Measurements from ENCODE around the gene CDH4. TPM values are rescaled to one million over a fixed set of nuclear protein-coding genes. Genes with fewer than 3 reads are reported as not detected.

The CDH4 gene
- total and polyA plus RNA-seq, 2 donors (not counting 3 experiments of a cell fraction or from before 2014, with no cell fraction given): 0.17 to 0.51 TPM

GRCh38 chr20:61789329-61789728, 537.3 kb downstream of the CDH4 start:
- dilution Hi-C loops (cut with MboI; ENCODE audit: extremely low pct_ligation_motif_present, low sequenced_read_pairs): no loop called here
- Histone ChIP-seq H3K27ac (ENCODE audit: insufficient read depth, low read depth, low read length) (no peak overlapping the region), H3K36me3 (ENCODE audit: control insufficient read depth in 2 of 2, extremely low read depth in 1 of 2, insufficient read depth in 2 of 2, low read length in 2 of 2) (no peaks in the 10 kb centered on the region), H3K79me2 (ENCODE audit: control insufficient read depth, insufficient read depth, low read length) (no peaks in the 10 kb centered on the region), H3K4me2 (ENCODE audit: insufficient read depth, low read length) (no peak overlapping the region), H3K9me3 (replicated peaks; ENCODE audit: control insufficient read depth, insufficient read depth, low read length) (no peaks in the 10 kb centered on the region), H2AFZ (ENCODE audit: low read depth, low read length) (no peak overlapping the region), H3K4me1 (ENCODE audit: control insufficient read depth, extremely low read depth, insufficient read depth, low read length) (no peaks in the 10 kb centered on the region), H3K9me1 (replicated peaks; ENCODE audit: control insufficient read depth, extremely low read depth, insufficient read depth, low read length) (no peaks in the 10 kb centered on the region), H4K20me1 (replicated peaks; ENCODE audit: control insufficient read depth, extremely low read depth, insufficient read depth, low read length) (no peaks in the 10 kb centered on the region), H3K27me3 (ENCODE audit: control insufficient read depth in 2 of 2, insufficient read depth in 2 of 2, low read length in 2 of 2) (no peaks in the 10 kb centered on the region), H3K4me3 (replicated peaks in 1 of 3; ENCODE audit: insufficient read depth in 1 of 3, low read depth in 1 of 3, low read length in 3 of 3) (no peak overlapping the region), H3K9ac (replicated peaks; ENCODE audit: extremely low read depth, insufficient read depth, low read length) (no peak overlapping the region)
- FAIRE-seq (no peak), DNase-seq (ENCODE audit: low read depth, low spot score) (no peak)
- ChIA-PET POLR2A (no interaction called here), CTCF (no interaction called here)
- intact Hi-C loops (cut with micrococcal nuclease): no loop called here
- no peak for TF ChIP-seq FOS (IDR thresholded peaks at IDR 0.05; ENCODE audit: borderline replicate concordance, insufficient read depth, low read length)
- TF ChIP-seq, protein P1, sequence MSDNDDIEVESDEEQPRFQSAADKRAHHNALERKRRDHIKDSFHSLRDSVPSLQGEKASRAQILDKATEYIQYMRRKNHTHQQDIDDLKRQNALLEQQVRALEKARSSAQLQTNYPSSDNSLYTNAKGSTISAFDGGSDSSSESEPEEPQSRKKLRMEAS (IDR thresholded peaks at IDR 0.05; ENCODE audit: insufficient read depth, insufficient read length): no peak
- BruUV-seq (replicated peaks): no TSS peak

GRCh38 chr20:61790116-61790827, 538.2 kb downstream of the CDH4 start:
- Histone ChIP-seq H4K20me1 (replicated peaks; ENCODE audit: control insufficient read depth, extremely low read depth, insufficient read depth, low read length) (no peaks in the 10 kb centered on the region), H3K4me2 (ENCODE audit: insufficient read depth, low read length) (no peak overlapping the region), H3K9me3 (replicated peaks; ENCODE audit: control insufficient read depth, insufficient read depth, low read length) (no peaks in the 10 kb centered on the region), H3K4me3 (replicated peaks in 1 of 3; ENCODE audit: insufficient read depth in 1 of 3, low read depth in 1 of 3, low read length in 3 of 3) (no peak overlapping the region), H3K4me1 (ENCODE audit: control insufficient read depth, extremely low read depth, insufficient read depth, low read length) (no peaks in the 10 kb centered on the region), H3K9ac (replicated peaks; ENCODE audit: extremely low read depth, insufficient read depth, low read length) (no peak overlapping the region), H3K27me3 (ENCODE audit: control insufficient read depth in 2 of 2, insufficient read depth in 2 of 2, low read length in 2 of 2) (no peaks in the 10 kb centered on the region), H3K27ac (ENCODE audit: insufficient read depth, low read depth, low read length) (no peak overlapping the region), H2AFZ (ENCODE audit: low read depth, low read length) (no peak overlapping the region), H3K36me3 (ENCODE audit: control insufficient read depth in 2 of 2, extremely low read depth in 1 of 2, insufficient read depth in 2 of 2, low read length in 2 of 2) (no peaks in the 10 kb centered on the region), H3K9me1 (replicated peaks; ENCODE audit: control insufficient read depth, extremely low read depth, insufficient read depth, low read length) (no peaks in the 10 kb centered on the region), H3K79me2 (ENCODE audit: control insufficient read depth, insufficient read depth, low read length) (no peaks in the 10 kb centered on the region)
- POLR2A ChIA-PET: no interaction called here
- no peak for DNase-seq (ENCODE audit: low read depth, low spot score)
- no TSS peak for BruUV-seq (replicated peaks)
- dilution Hi-C loops (cut with MboI; ENCODE audit: extremely low pct_ligation_motif_present, low sequenced_read_pairs): no loop called here
- CTCF ChIA-PET: no interaction called here
- intact Hi-C loops (cut with micrococcal nuclease): no loop called here
- FAIRE-seq: no peak
- TF ChIP-seq FOS (IDR thresholded peaks at IDR 0.05; ENCODE audit: borderline replicate concordance, insufficient read depth, low read length) (no peak), JUN (IDR thresholded peaks at IDR 0.05; ENCODE audit: borderline replicate concordance, insufficient read depth, insufficient read length, low read depth) (no peak), MYC (IDR thresholded peaks at IDR 0.05; ENCODE audit: low read depth, low read length) (no peak), GATA2 (IDR thresholded peaks at IDR 0.05; ENCODE audit: insufficient read depth, insufficient read length, low read depth, low read length) (no peak), POLR2AphosphoS5 (IDR thresholded peaks at IDR 0.05; ENCODE audit: insufficient read depth, low read depth, low read length) (no peak), EZH2 (IDR thresholded peaks at IDR 0.05; ENCODE audit: borderline replicate concordance, low read depth, low read length, severe bottlenecking) (no peak), POLR2A (IDR thresholded peaks at IDR 0.05; ENCODE audit: low read depth, low read length) (no peak)
- TF ChIP-seq, protein P1 (IDR thresholded peaks at IDR 0.05; ENCODE audit: insufficient read depth, insufficient read length): no peak
- TF ChIP-seq, protein P2, sequence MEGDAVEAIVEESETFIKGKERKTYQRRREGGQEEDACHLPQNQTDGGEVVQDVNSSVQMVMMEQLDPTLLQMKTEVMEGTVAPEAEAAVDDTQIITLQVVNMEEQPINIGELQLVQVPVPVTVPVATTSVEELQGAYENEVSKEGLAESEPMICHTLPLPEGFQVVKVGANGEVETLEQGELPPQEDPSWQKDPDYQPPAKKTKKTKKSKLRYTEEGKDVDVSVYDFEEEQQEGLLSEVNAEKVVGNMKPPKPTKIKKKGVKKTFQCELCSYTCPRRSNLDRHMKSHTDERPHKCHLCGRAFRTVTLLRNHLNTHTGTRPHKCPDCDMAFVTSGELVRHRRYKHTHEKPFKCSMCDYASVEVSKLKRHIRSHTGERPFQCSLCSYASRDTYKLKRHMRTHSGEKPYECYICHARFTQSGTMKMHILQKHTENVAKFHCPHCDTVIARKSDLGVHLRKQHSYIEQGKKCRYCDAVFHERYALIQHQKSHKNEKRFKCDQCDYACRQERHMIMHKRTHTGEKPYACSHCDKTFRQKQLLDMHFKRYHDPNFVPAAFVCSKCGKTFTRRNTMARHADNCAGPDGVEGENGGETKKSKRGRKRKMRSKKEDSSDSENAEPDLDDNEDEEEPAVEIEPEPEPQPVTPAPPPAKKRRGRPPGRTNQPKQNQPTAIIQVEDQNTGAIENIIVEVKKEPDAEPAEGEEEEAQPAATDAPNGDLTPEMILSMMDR (IDR thresholded peaks at IDR 0.05; ENCODE audit: extremely low read depth in 1 of 2, insufficient read depth in 1 of 2, low read depth in 1 of 2, low read length in 2 of 2): no peak

Measured in endothelial cell of umbilical vein (primary cell).